Measurements from ENCODE around the gene ATP8B4.

The ATP8B4 gene

DNA sequence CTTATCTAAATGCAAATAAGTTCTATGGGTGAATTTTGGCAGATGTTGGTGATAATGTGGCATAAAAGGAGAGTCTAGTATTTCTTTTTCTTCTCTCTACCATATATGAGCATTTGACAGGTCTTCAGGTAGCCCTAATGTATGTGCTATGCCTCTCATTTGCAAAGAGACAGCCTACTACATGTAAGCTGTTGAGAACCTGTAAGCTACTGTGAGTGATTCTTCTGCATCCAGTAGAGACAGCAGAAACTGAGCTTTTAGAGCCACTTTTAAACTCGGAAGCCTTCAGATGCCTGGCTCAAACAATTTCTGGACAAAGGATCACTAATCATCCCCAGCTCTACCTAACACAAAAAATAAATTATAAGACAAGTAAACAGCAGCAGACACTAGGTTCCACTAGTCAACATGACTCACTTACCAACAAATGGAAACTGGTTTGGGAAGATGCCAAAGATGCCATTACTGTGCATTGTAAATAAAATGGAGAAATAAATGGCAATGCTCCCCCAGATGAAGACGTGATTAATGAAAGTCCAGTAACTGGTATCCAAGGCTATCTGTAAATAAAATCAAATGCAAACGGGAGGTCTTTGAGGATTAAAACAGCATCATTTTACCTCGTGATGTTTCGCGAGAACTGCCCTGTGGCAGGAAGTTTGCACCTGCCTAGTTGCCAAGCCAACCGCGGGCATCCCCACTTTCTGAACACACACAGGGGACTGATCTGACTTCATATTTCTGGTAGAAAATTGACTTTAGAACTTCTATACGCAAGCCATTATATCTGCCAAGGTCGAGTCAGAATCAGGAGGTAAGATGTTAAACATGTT, 252.9 kb downstream of the ATP8B4 start:
- TF ChIP-seq, protein P1, sequence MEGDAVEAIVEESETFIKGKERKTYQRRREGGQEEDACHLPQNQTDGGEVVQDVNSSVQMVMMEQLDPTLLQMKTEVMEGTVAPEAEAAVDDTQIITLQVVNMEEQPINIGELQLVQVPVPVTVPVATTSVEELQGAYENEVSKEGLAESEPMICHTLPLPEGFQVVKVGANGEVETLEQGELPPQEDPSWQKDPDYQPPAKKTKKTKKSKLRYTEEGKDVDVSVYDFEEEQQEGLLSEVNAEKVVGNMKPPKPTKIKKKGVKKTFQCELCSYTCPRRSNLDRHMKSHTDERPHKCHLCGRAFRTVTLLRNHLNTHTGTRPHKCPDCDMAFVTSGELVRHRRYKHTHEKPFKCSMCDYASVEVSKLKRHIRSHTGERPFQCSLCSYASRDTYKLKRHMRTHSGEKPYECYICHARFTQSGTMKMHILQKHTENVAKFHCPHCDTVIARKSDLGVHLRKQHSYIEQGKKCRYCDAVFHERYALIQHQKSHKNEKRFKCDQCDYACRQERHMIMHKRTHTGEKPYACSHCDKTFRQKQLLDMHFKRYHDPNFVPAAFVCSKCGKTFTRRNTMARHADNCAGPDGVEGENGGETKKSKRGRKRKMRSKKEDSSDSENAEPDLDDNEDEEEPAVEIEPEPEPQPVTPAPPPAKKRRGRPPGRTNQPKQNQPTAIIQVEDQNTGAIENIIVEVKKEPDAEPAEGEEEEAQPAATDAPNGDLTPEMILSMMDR (conservative IDR thresholded peaks at IDR 0.05), result no peak
- no peak overlapping the region for H3K27ac ChIP-seq

DNA sequence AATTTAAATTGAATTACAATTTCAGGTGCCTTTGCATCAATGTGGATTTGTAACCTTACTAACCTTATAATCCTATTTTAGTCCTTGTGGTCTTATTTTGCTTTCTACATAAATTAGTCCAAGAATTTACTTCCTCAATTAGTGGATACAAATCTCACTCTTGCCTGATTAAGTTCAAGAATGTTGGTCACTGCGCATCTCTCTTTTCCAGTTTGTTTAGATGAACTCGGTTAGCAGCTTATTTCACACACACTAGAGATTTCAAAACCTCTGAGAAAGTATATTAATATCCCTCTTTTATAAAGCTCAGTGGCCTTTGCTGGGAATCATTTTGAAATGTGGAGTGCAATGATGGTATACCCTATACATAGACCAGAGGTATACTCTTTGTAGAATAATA, 254.8 kb downstream of the ATP8B4 start:
- no peak overlapping the region for H3K27ac ChIP-seq
- TF ChIP-seq, protein P1 (conservative IDR thresholded peaks at IDR 0.05), result no peak

DNA sequence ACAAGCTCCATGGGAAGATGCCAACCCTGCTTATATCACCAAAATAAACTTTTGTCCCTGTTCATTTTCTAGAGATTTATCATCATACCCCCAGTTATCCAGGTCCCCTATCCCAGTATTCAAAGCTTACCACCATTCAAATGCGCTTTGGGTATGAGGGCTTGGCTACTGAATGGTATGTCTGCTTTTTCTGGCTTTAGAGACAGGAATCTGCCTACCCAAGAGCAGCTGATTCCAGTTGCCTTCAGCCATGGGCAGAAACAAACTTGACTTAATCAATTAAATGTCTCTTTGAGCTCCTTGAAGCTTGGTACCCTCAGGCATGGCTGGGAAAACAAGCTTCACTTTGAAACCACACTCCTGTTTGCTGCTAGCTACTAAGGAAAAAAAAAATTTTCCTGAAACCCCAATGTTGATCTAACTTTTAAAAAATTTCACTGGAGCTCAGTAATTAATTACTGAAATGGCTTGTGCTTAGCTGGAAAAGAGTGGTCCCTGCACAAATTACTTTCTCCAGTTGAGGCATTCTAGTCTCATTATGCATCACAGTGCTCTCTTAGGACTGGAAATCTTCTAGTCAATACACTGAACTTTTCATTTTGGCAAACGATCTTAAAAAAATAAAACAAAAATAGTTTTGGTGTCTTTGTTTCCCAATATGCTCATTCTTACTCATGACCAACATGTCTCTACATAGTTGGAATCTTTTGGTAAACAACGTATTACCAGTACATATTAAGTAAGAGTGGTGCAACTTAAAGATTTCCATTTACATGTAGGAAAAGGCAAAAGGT, 255.4 kb downstream of the ATP8B4 start:
- TF ChIP-seq, protein P1 (conservative IDR thresholded peaks at IDR 0.05), result no peak
- no peak overlapping the region for H3K27ac ChIP-seq

DNA sequence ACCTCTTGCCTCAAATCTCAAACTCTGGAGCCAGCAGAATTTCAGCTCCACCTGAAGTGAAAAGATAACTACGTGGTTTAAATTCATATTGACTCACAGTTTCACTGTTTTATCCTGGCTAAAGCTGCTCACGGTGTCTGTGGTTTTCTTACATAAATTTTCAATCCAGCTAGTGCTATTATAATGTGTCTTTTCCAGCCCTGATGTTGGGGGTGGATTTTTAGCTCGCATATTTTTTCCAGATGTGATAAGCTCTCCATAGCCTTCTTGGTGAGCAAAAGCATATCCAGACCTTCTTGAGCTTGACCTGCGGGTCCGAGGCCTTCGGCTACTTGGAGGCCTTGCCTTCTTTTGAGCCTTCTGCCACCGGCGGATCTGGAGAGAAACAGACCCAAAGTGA, 258.9 kb downstream of the ATP8B4 start:
- no peak overlapping the region for H3K27ac ChIP-seq
- TF ChIP-seq, protein P1 (conservative IDR thresholded peaks at IDR 0.05), result no peak

DNA sequence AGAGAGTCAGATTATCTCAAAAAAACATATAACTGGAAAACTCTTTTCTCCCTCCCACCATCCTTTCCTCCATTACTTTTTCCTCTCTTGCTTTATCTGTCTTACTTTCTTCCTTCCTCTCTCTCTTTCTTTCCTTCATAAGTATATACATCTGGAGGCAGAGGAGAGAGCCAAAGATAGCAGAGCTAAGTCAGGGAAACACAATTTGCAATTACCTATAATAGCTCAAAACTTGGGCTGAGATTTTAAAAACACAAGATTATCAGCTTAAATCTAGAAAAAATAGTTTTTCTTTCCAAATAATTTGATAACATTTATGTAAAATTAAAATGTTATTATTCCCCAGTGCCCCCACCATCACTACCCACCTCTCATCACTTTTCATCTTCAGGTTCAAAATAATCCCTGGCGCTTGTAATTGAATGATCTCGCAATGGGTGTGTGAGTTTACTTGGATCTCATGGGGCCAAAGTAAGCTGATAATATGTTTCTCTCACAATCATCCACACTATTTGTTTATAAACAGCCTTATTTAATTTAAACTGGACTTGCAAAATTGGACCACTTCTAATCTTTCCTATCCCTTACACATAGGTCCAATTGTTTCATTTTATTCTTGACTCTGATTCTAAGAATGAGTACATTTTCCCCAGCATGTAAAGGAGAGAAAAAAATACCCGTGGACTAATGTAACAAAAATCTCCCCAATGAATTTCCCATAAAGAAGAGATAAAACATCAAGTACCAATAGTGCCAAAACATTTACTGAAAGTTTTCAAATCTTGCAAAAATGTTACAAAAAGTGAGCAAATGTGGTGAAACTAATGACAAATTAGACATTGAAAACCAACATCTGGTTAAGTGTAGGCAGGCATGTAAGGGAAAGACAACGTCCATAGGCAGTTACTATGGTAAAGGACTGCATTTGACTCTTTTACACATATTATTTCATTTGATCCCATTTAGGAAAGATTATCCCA, 261.2 kb downstream of the ATP8B4 start:
- TF ChIP-seq, protein P1 (conservative IDR thresholded peaks at IDR 0.05), result no peak
- no peak overlapping the region for H3K27ac ChIP-seq

DNA sequence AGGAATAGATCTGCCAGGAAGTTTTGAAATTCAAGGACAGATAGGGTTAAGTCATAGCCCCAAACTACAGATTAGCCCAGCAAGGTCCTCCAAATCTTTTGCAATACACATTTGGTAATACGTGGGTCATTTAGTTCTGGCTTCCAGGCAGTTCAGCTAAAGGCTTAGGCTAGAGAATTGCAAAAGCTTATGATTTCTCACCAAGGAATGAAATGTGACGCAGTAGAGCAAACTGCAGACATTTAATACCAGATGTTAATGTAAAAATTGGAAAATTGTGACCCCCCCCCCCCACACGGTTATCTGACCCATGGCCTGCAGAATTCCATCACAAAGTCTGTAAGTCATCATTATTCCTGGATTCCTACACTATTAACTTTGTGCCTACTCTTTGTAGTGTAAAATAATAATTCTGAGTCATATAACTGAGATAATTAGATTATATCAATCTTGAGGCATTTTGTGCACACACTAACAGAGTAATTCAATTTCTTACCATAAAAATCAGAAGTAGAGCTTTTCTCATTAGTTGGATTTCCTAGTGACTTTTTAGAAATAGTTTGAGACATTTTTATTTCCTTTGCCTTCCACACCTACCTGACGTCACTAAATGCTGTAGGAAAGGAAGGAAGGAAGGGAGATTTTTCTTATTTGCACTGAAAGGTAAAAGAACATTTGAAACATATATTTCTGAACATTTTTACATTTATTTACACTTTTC, 263.0 kb downstream of the ATP8B4 start:
- no peak overlapping the region for H3K27ac ChIP-seq

More for the DNA sequence above, 263.0 kb downstream of the ATP8B4 start:
- TF ChIP-seq, protein P1 (conservative IDR thresholded peaks at IDR 0.05), result no peak

Data from VCaP (cell line).